HG03342 (cell line): ENCODE results near the gene DGLUCY.
"Not testable (repeated sequence)": the region's sequence is repeated elsewhere in the genome, so short reads cannot be mapped to it uniquely, and the experiment has no call there.

Source experiments
- ATAC-seq: cut with Tn5 transposase; IDR thresholded peaks from one replicate; pipeline ENCODE4 v1.9.1; 2021; ENCODE audit warnings: mild to moderate bottlenecking, moderate library complexity; ENCODE audit not compliant: unreplicated experiment

Gene DGLUCY

GRCh38 chr14:91164676-91165075, 50.8 kb downstream of the DGLUCY start:
- no peak for ATAC-seq

GRCh38 chr14:91167380-91167770, 53.5 kb downstream of the DGLUCY start:
- no peak for ATAC-seq

GRCh38 chr14:91169951-91170350, 56.1 kb downstream of the DGLUCY start:
- no peak for ATAC-seq

GRCh38 chr14:91170504-91171121, 56.7 kb downstream of the DGLUCY start:
- no peak for ATAC-seq

GRCh38 chr14:91171291-91171690, 57.4 kb downstream of the DGLUCY start:
- no peak for ATAC-seq

GRCh38 chr14:91173221-91173670, 59.4 kb downstream of the DGLUCY start:
- no peak for ATAC-seq

- no peak for ATAC-seq
Measured at GRCh38 chr14:91173904-91174303, 60.0 kb downstream of the DGLUCY start.

- no peak for ATAC-seq
Measured at GRCh38 chr14:91175291-91176201, 61.7 kb downstream of the DGLUCY start.

- no peak for ATAC-seq
Measured at GRCh38 chr14:91177073-91178034, 63.5 kb downstream of the DGLUCY start.

- no peak for ATAC-seq
Measured at GRCh38 chr14:91180611-91181010, 66.7 kb downstream of the DGLUCY start.

- not testable (repeated sequence) for ATAC-seq
Measured at GRCh38 chr14:91182753-91183152, 68.9 kb downstream of the DGLUCY start.

- ATAC-seq = no peak
Measured at GRCh38 chr14:91184559-91184958, 70.7 kb downstream of the DGLUCY start.

- no peak for ATAC-seq
Measured at GRCh38 chr14:91185721-91186120, 71.8 kb downstream of the DGLUCY start.

- no peak for ATAC-seq
Measured at GRCh38 chr14:91186515-91187066, 72.7 kb downstream of the DGLUCY start.

GRCh38 chr14:91187271-91187670, 73.4 kb downstream of the DGLUCY start:
- no peak for ATAC-seq

GRCh38 chr14:91190853-91191252, 77.0 kb downstream of the DGLUCY start:
- ATAC-seq = no peak

- no peak for ATAC-seq
Measured at GRCh38 chr14:91193069-91193468, 79.2 kb downstream of the DGLUCY start.

GRCh38 chr14:91195881-91196280, 82.0 kb downstream of the DGLUCY start:
- ATAC-seq = no peak

GRCh38 chr14:91197631-91198030, 83.8 kb downstream of the DGLUCY start:
- ATAC-seq = no peak

- ATAC-seq = not testable (repeated sequence)
Measured at GRCh38 chr14:91200802-91201201, 86.9 kb downstream of the DGLUCY start.
